Neural crest cell (in vitro differentiated cells): ENCODE data around the gene DTYMK. TPM values are rescaled to one million over a fixed set of nuclear protein-coding genes. Genes with fewer than 3 reads are reported as not detected.

Experiments
- DNase-seq: peaks from one replicate; pipeline ENCODE4 v3.0.0; 2021; ENCODE audit warnings: low read depth, mixed read lengths, low spot score
- H3K27ac Mint-ChIP-seq: one replicate; pipeline ENCODE4 v1.8.0; 2021; ENCODE audit warnings: mild to moderate bottlenecking, mixed read lengths; ENCODE audit not compliant: unreplicated experiment
- H3K27me3 Mint-ChIP-seq: 2 replicates; pipeline ENCODE4 v1.8.0; 2021; ENCODE audit warnings: low read depth, mild to moderate bottlenecking, mixed read lengths
- H3K36me3 Mint-ChIP-seq: 2 replicates; pipeline ENCODE4 v1.8.0; 2021; ENCODE audit warnings: low read depth, mild to moderate bottlenecking, mixed read lengths
- H3K4me1 Mint-ChIP-seq: 2 replicates; pipeline ENCODE4 v1.8.0; 2021; ENCODE audit warnings: mixed read lengths
- H3K4me3 Mint-ChIP-seq: one replicate; pipeline ENCODE4 v1.8.0; 2021; ENCODE audit warnings: mild to moderate bottlenecking, mixed read lengths
- H3K9me3 Mint-ChIP-seq: 2 replicates; pipeline ENCODE4 v1.8.0; 2021; ENCODE audit warnings: mixed read lengths
- CTCF ChIP-seq: fragments of 200-600 bp; sonication (generic); conservative IDR thresholded peaks from 2 replicates; pipeline ENCODE4 v1.5.0; 2021; ENCODE audit warnings: antibody characterized with exemption, mild to moderate bottlenecking
- total RNA-seq: library from RNA; stranded (reverse); gene quantifications from 2 replicates; pipeline ENCODE4 v1.2.1, GENCODE V29; 2021

The DTYMK gene
- total RNA-seq, 1 donor from 2014 or later: 108 TPM

DNA sequence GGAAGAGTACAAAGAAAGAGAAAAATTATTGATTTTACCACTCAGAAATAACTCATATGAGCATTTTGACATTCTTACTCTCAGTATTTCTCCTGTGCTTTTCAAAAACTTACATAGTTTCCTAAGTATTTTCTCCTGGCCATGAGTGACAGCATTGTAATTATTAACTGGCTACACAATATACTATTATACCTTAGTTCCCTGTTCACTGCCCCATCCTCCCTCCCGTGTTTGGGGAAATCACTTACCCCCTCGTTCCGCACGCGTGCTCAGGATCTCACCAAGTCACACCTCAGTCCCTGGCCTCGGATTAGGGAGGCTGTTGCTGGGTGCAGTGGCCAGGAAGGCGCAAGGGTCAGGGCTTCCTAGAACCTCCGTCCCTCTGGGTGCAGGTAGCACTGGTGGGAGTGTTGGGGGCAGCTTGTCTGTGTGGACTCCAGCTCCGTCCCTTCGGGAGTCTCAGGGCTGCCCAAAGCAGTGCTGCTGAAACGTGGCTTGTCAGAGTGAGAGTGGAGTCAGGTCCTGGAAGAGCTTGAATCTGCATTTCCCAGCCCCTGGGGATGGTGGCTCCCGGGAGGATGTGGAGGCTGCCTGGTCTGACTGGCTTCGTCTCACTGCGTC lies 25.9 kb downstream of the DTYMK start:
- Mint-ChIP-seq H3K27ac (no peak overlapping the region), H3K9me3 (no peaks in the 10 kb centered on the region), H3K4me1 (peaks cover 7% of the 10 kb centered on the region), H3K4me3 (no peak overlapping the region), H3K36me3 (no peaks in the 10 kb centered on the region), H3K27me3 (no peaks in the 10 kb centered on the region)
- DNase-seq: no peak
- TF ChIP-seq CTCF: no peak

DNA sequence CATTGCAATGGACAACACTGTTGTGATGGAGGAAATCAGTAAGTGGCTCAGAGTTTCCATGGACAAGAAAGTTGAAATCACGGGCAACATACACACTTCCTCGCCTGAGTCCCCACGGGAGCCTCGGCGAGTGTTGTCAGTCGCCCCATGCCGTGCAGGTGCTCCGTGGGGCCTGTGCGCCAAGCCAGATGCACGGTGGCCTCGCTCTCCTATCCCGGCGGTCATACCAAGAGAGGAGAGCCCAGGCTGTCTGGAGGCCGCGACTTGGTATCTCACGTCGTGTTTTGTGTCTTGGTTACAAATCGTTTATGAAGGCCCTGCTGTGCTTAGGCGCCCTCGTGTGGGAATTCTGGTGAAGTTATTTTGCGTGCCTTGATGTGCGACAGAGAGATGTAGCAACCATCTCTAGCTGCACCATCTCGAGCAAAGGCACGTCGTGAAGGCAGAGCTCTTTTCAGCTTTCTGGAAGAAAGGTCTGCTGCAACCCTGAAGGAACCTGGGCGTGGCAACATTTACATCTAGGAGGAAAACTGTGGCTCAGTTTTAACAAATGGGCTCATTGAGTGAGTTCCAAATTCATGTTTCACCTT lies 27.4 kb downstream of the DTYMK start:
- peak; percentile 72 for TF ChIP-seq CTCF
- Mint-ChIP-seq H3K9me3 (no peaks in the 10 kb centered on the region), H3K36me3 (no peaks in the 10 kb centered on the region), H3K4me1 (no peaks in the 10 kb centered on the region), H3K27ac (no peak overlapping the region), H3K27me3 (no peaks in the 10 kb centered on the region), H3K4me3 (peak overlapping the region; percentile 5)
- peak; percentile 56 for DNase-seq

GRCh38 chr2:241658296-241658695 lies 28.3 kb downstream of the DTYMK start:
- H3K36me3 Mint-ChIP-seq: no peaks in the 10 kb centered on the region
- no peak overlapping the region for H3K27ac Mint-ChIP-seq
- no peaks in the 10 kb centered on the region for H3K27me3 Mint-ChIP-seq
- no peak for TF ChIP-seq CTCF
- no peaks in the 10 kb centered on the region for H3K9me3 Mint-ChIP-seq
- DNase-seq: no peak
- H3K4me3 Mint-ChIP-seq: no peak overlapping the region
- no peaks in the 10 kb centered on the region for H3K4me1 Mint-ChIP-seq

GRCh38 chr2:241657786-241658254 lies 28.8 kb downstream of the DTYMK start:
- no peak for DNase-seq
- Mint-ChIP-seq H3K4me1 (no peaks in the 10 kb centered on the region), H3K9me3 (no peaks in the 10 kb centered on the region), H3K27ac (no peak overlapping the region), H3K27me3 (no peaks in the 10 kb centered on the region), H3K36me3 (no peaks in the 10 kb centered on the region), H3K4me3 (no peak overlapping the region)
- TF ChIP-seq CTCF: no peak

GRCh38 chr2:241656190-241656741 lies 30.3 kb downstream of the DTYMK start:
- Mint-ChIP-seq H3K36me3 (peaks cover 6% of the 10 kb centered on the region), H3K27ac (no peak overlapping the region)
- no peak for TF ChIP-seq CTCF

More at GRCh38 chr2:241656190-241656741, 30.3 kb downstream of the DTYMK start:
- no peaks in the 10 kb centered on the region for H3K9me3 Mint-ChIP-seq
- H3K27me3 Mint-ChIP-seq: no peaks in the 10 kb centered on the region
- DNase-seq: no peak
- no peaks in the 10 kb centered on the region for H3K4me1 Mint-ChIP-seq
- H3K4me3 Mint-ChIP-seq: no peak overlapping the region
